Measurements from ENCODE around the gene OSBPL5. TPM values are rescaled to one million over a fixed set of nuclear protein-coding genes. Genes with fewer than 3 reads are reported as not detected.
A peak's percentile ranks its signal among the peaks of the same experiment; 100 is the strongest.

The OSBPL5 gene
- total RNA-seq, 1 donor from 2014 or later = 62.9 TPM

GRCh38 chr11:3135481-3136440, 29.3 kb downstream of the OSBPL5 start:
- no peak for DNase-seq (ENCODE audit: low read depth in 2 of 2)

GRCh38 chr11:3134651-3135480, 30.2 kb downstream of the OSBPL5 start:
- no peak for DNase-seq (ENCODE audit: low read depth in 2 of 2)

GRCh38 chr11:3134218-3134621, 30.9 kb downstream of the OSBPL5 start:
- DNase-seq (ENCODE audit: low read depth in 2 of 2) = no peak

- no peak for DNase-seq (ENCODE audit: low read depth in 2 of 2)
Measured at GRCh38 chr11:3133261-3134217, 31.6 kb downstream of the OSBPL5 start.

- no peak for DNase-seq (ENCODE audit: low read depth in 2 of 2)
Measured at GRCh38 chr11:3132831-3133260, 32.3 kb downstream of the OSBPL5 start.

GRCh38 chr11:3132271-3132781, 32.8 kb downstream of the OSBPL5 start:
- no peak for DNase-seq (ENCODE audit: low read depth in 2 of 2)

- no peak for DNase-seq (ENCODE audit: low read depth in 2 of 2)
Measured at GRCh38 chr11:3131330-3131941, 33.7 kb downstream of the OSBPL5 start.

- DNase-seq (ENCODE audit: low read depth in 2 of 2) = no peak
Measured at GRCh38 chr11:3130269-3131071, 34.6 kb downstream of the OSBPL5 start.

GRCh38 chr11:3129591-3130268, 35.4 kb downstream of the OSBPL5 start:
- DNase-seq (ENCODE audit: low read depth in 2 of 2) = no peak

- DNase-seq (ENCODE audit: low read depth in 2 of 2) = no peak
Measured at GRCh38 chr11:3129181-3129590, 35.9 kb downstream of the OSBPL5 start.

GRCh38 chr11:3128356-3129180, 36.5 kb downstream of the OSBPL5 start:
- DNase-seq (ENCODE audit: low read depth in 2 of 2) = no peak

- no peak for DNase-seq (ENCODE audit: low read depth in 2 of 2)
Measured at GRCh38 chr11:3127706-3128355, 37.3 kb downstream of the OSBPL5 start.

GRCh38 chr11:3126901-3127691, 38.0 kb downstream of the OSBPL5 start:
- peak in 1 of 2 donors; percentile 55 for DNase-seq (ENCODE audit: low read depth in 2 of 2)

GRCh38 chr11:3126207-3126865, 38.8 kb downstream of the OSBPL5 start:
- peak; percentile 49 to 76 for DNase-seq (ENCODE audit: low read depth in 2 of 2)

GRCh38 chr11:3124821-3125220, 40.3 kb downstream of the OSBPL5 start:
- DNase-seq (ENCODE audit: low read depth in 2 of 2) = no peak

All from lung microvascular endothelial cell (primary cell).